Vagina (tissue), 2 donors: Measurements from ENCODE around the gene SCN10A. TPM values are rescaled to one million over a fixed set of nuclear protein-coding genes. Genes with fewer than 3 reads are reported as not detected.

Experiments used
- DNase-seq, 2 donors: peaks; one replicate each; pipeline ENCODE4 v3.0.0-alpha.2; 2017; ENCODE audit errors: extremely low spot score in 2 of 2
- H3K27ac ChIP-seq: fragments of 200-600 bp; sonication (generic); one replicate; pipeline ENCODE4 v1.5.1; 2019
- H3K27me3 ChIP-seq: fragments of 200-600 bp; sonication (generic); one replicate; pipeline ENCODE4 v1.5.1; 2019
- H3K36me3 ChIP-seq, 2 donors: fragments of 200-600 bp; sonication (generic); one replicate each; pipeline ENCODE4 v1.5.1; 2017 to 2019
- H3K4me1 ChIP-seq: fragments of 200-600 bp; sonication (generic); one replicate; pipeline ENCODE4 v1.5.1; 2019
- H3K4me3 ChIP-seq, 2 donors: fragments of 200-600 bp; sonication (generic); 1 replicate in 1 of 2; 2 replicates in 1 of 2; pipeline ENCODE4 v1.5.1; 2016 to 2019
- H3K9me3 ChIP-seq: fragments of 200-600 bp; sonication (generic); one replicate; pipeline ENCODE4 v1.5.1; 2019
- CTCF ChIP-seq, 3 experiments: fragments of 450-650 bp in 2 of 3; fragments of 200-600 bp in 1 of 3; sonication (generic) in 1 of 3; IDR thresholded peaks; one replicate each; pipeline ENCODE4 v1.5.1; 2017 to 2019; ENCODE audit warnings: antibody characterized with exemption in 3 of 3, mild to moderate bottlenecking in 2 of 3, moderate library complexity in 2 of 3
- POLR2A ChIP-seq, 2 donors: fragments of 450-650 bp; IDR thresholded peaks; one replicate each; pipeline ENCODE4 v1.6.1; 2017; ENCODE audit warnings: antibody characterized with exemption in 2 of 2, mild to moderate bottlenecking in 2 of 2, moderate library complexity in 2 of 2
- POLR2AphosphoS5 ChIP-seq, 2 donors: sonication (generic); formaldehyde crosslinking; IDR thresholded peaks; one replicate each; pipeline ENCODE4 v1.9.0; 2017; ENCODE audit warnings: antibody characterized with exemption in 2 of 2, mild to moderate bottlenecking in 2 of 2, low read depth in 1 of 2; ENCODE audit not compliant: insufficient read depth in 1 of 2
- intact Hi-C: fragments of 100-400 bp; cut with DNase I; formaldehyde crosslinking; loops from one replicate; pipeline ENCODE4 v1.15.1; 2023
- total RNA-seq: library from RNA; depleted of rRNA; stranded (reverse); fragments of >200 nt; gene quantifications from one replicate; pipeline ENCODE4 v1.2.3, GENCODE V29; 2016

Gene SCN10A
- total RNA-seq, 1 donor from 2014 or later = not detected

DNA sequence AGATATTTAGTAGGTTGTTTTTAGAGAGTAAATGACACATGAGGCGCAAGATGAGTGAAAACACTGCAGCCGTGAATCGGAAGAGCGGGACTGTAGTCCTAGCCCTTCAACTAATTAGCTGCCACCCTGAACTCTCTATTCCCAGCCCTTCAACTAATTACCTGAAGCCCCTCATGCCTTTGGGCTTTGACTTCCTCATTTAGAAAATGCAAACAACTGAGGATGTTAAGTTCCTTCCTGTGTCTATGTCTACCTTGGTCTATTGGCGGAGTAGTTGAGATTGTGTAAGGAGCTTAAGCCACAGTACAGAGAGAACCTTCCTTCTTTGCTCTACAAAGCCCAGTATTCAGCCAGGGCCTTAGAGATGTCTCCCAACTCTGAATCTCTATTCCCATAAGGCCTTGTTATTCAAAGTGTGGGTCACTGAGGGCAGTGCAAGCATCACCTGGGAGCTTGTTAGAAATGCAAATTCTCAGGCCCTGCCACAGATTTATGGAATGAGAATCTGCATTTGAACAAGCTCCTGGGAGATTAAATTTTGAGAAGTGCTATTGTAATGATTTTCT lies 94.7 kb downstream of the SCN10A start:
- Histone ChIP-seq H3K4me1 (no peaks in the 10 kb centered on the region), H3K36me3 (no peaks in the 10 kb centered on the region), H3K27ac (no peak overlapping the region), H3K9me3 (no peaks in the 10 kb centered on the region), H3K27me3 (no peaks in the 10 kb centered on the region), H3K4me3 (no peak overlapping the region)
- intact Hi-C loops = no loop called here
- TF ChIP-seq CTCF (IDR thresholded peaks at IDR 0.05) (no peak), POLR2A (IDR thresholded peaks at IDR 0.05) (no peak), POLR2AphosphoS5 (IDR thresholded peaks at IDR 0.05; ENCODE audit: insufficient read depth in 1 of 2, low read depth in 1 of 2) (no peak)
- no peak for DNase-seq

GRCh38 chr3:38720465-38720864 lies 95.6 kb downstream of the SCN10A start:
- H3K36me3 ChIP-seq = no peaks in the 10 kb centered on the region
- no peak overlapping the region for H3K4me3 ChIP-seq
- intact Hi-C loops = no loop called here
- H3K27ac ChIP-seq = no peak overlapping the region
- H3K27me3 ChIP-seq = no peaks in the 10 kb centered on the region
- no peak for DNase-seq
- no peak for TF ChIP-seq POLR2AphosphoS5 (IDR thresholded peaks at IDR 0.05; ENCODE audit: insufficient read depth in 1 of 2, low read depth in 1 of 2)
- no peak for TF ChIP-seq CTCF (IDR thresholded peaks at IDR 0.05)
- TF ChIP-seq POLR2A (IDR thresholded peaks at IDR 0.05) = no peak
- H3K9me3 ChIP-seq = no peaks in the 10 kb centered on the region
- no peaks in the 10 kb centered on the region for H3K4me1 ChIP-seq

GRCh38 chr3:38717355-38718240 lies 98.4 kb downstream of the SCN10A start:
- intact Hi-C loops = no loop called here

DNA sequence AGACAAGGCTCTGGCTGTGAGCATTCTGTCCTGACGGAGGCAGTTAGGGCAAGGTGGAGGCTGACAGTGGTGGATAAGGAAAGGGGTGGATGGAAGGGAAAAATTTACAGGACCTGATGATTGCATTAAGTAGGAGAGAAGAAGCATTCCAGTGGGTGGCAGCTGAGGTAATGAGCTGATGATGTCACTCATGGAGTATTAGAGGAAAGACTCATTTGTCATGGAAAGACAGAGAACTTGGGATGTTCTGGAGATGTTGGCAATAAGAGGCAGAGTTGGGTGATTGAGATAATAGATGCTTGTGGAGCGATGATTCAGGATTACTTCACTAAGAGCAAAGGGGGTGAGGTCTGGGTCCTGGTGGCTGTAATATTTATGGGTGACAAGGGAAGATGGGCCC lies 102.9 kb downstream of the SCN10A start:
- H3K27me3 ChIP-seq = no peaks in the 10 kb centered on the region
- TF ChIP-seq POLR2A (IDR thresholded peaks at IDR 0.05) (no peak), CTCF (IDR thresholded peaks at IDR 0.05) (no peak), POLR2AphosphoS5 (IDR thresholded peaks at IDR 0.05; ENCODE audit: insufficient read depth in 1 of 2, low read depth in 1 of 2) (no peak)
- intact Hi-C loops = no loop called here

More at GRCh38 chr3:38717355-38718240, 98.4 kb downstream of the SCN10A start:
- TF ChIP-seq CTCF (IDR thresholded peaks at IDR 0.05) = no peak
- TF ChIP-seq POLR2AphosphoS5 (IDR thresholded peaks at IDR 0.05; ENCODE audit: insufficient read depth in 1 of 2, low read depth in 1 of 2) = no peak
- TF ChIP-seq POLR2A (IDR thresholded peaks at IDR 0.05) = no peak
- no peak overlapping the region for H3K4me3 ChIP-seq
- no peak overlapping the region for H3K27ac ChIP-seq
- DNase-seq = no peak
- H3K27me3 ChIP-seq = no peaks in the 10 kb centered on the region
- H3K9me3 ChIP-seq = no peaks in the 10 kb centered on the region
- H3K4me1 ChIP-seq = no peaks in the 10 kb centered on the region
- no peaks in the 10 kb centered on the region for H3K36me3 ChIP-seq

DNA sequence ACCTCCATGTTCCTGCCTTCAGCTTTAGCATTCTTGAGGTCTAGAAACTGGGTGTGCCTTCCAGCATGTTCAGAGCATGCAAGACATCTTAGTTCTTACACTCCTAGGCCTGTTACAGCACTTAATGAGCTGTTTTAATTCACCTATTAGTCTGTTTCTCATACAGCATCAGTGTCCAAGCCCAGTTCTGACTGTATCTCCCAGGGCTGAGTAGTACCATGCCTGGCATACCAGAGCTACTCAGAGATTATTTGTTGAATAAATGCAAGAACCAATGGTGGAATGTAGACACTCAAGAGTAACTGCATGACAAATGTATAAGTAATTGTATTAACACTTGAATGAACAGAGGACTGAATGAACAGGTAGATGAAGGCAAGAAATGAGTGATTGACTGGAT lies 104.7 kb downstream of the SCN10A start:
- no peak for TF ChIP-seq POLR2AphosphoS5 (IDR thresholded peaks at IDR 0.05; ENCODE audit: insufficient read depth in 1 of 2, low read depth in 1 of 2)
- TF ChIP-seq CTCF (IDR thresholded peaks at IDR 0.05) = no peak
- TF ChIP-seq POLR2A (IDR thresholded peaks at IDR 0.05) = no peak
- DNase-seq = peak in 1 of 2 donors; percentile 32
- no peaks in the 10 kb centered on the region for H3K27me3 ChIP-seq
- H3K4me1 ChIP-seq = no peaks in the 10 kb centered on the region
- H3K9me3 ChIP-seq = no peaks in the 10 kb centered on the region
- no peak overlapping the region for H3K4me3 ChIP-seq
- H3K36me3 ChIP-seq = no peaks in the 10 kb centered on the region
- no peak overlapping the region for H3K27ac ChIP-seq
- intact Hi-C loops = no loop called here

More for the DNA sequence above, 102.9 kb downstream of the SCN10A start:
- Histone ChIP-seq H3K9me3 (no peaks in the 10 kb centered on the region), H3K36me3 (no peaks in the 10 kb centered on the region), H3K4me3 (no peak overlapping the region), H3K4me1 (no peaks in the 10 kb centered on the region), H3K27ac (no peak overlapping the region)
- DNase-seq = peak in 1 of 2 donors; percentile 37
